NCI-H82 treated with DMSO at 0.1 percent for 48 hours (cell line): ENCODE results near the gene KCNK2.

Experiments
- DNase-seq: peaks from one replicate; lab custom pipeline; 2025; ENCODE audit not compliant: unreplicated experiment; lab: John Stamatoyannopoulos, UW

KCNK2 gene

GRCh38 chr1:215082532-215083382 lies at the start of gene KCNK2:
KCNK2 (plus strand) TSS chr1:215082737; CDS start chr1:215083386, 649 bp downstream.
- peak; percentile 23 for DNase-seq

GRCh38 chr1:215032911-215033526 lies 49.5 kb upstream of the KCNK2 start:
- no peak for DNase-seq

- DNase-seq: no peak
Measured at GRCh38 chr1:215040190-215040589, 42.3 kb upstream of the KCNK2 start.

- no peak for DNase-seq
Measured at GRCh38 chr1:215043401-215043800, 39.1 kb upstream of the KCNK2 start.

GRCh38 chr1:215044151-215044550 lies 38.4 kb upstream of the KCNK2 start:
- no peak for DNase-seq

GRCh38 chr1:215045698-215046308 lies 36.7 kb upstream of the KCNK2 start:
- DNase-seq: no peak

GRCh38 chr1:215052256-215053015 lies 30.1 kb upstream of the KCNK2 start:
- no peak for DNase-seq

- no peak for DNase-seq
Measured at GRCh38 chr1:215054266-215054665, 28.3 kb upstream of the KCNK2 start.

GRCh38 chr1:215055281-215055935 lies 27.1 kb upstream of the KCNK2 start:
- DNase-seq: no peak

- no peak for DNase-seq
Measured at GRCh38 chr1:215056584-215056983, 26.0 kb upstream of the KCNK2 start.

- DNase-seq: no peak
Measured at GRCh38 chr1:215059947-215060346, 22.6 kb upstream of the KCNK2 start.

- DNase-seq: no peak
Measured at GRCh38 chr1:215064327-215064726, 18.2 kb upstream of the KCNK2 start.

GRCh38 chr1:215071078-215071477 lies 11.5 kb upstream of the KCNK2 start:
- DNase-seq: no peak

GRCh38 chr1:215076322-215076721 lies 6.2 kb upstream of the KCNK2 start:
- DNase-seq: peak; percentile 13

- no peak for DNase-seq
Measured at GRCh38 chr1:215079456-215079855, 3.1 kb upstream of the KCNK2 start.

GRCh38 chr1:215081661-215082531 lies 641 bp upstream of the KCNK2 start:
- no peak for DNase-seq

- peak; percentile 49 for DNase-seq
Measured at GRCh38 chr1:215083383-215083961, 935 bp downstream of the KCNK2 start.

- no peak for DNase-seq
Measured at GRCh38 chr1:215084621-215085020, 2.1 kb downstream of the KCNK2 start.

GRCh38 chr1:215087603-215088002 lies 5.1 kb downstream of the KCNK2 start:
- DNase-seq: no peak
